HFF-Myc (cell line): ENCODE results near the gene PALLD.

Source experiments
- DNase-seq: peaks from one replicate; pipeline ENCODE4 v3.0.0-alpha.2; 2011; ENCODE audit warnings: low read depth; ENCODE audit errors: extremely low read depth
- H3K4me3 ChIP-seq: replicated peaks from 2 replicates; pipeline ENCODE4 v1.5.1; 2011; ENCODE audit warnings: low read depth, mild to moderate bottlenecking, control low read depth, low read length
- TF ChIP-seq, protein P1 (sequence below): IDR thresholded peaks from 2 replicates; pipeline ENCODE4 v1.5.1; 2012; ENCODE audit warnings: mild to moderate bottlenecking, low read depth, low read length, control low read depth; ENCODE audit errors: missing control alignments

Gene PALLD

DNA sequence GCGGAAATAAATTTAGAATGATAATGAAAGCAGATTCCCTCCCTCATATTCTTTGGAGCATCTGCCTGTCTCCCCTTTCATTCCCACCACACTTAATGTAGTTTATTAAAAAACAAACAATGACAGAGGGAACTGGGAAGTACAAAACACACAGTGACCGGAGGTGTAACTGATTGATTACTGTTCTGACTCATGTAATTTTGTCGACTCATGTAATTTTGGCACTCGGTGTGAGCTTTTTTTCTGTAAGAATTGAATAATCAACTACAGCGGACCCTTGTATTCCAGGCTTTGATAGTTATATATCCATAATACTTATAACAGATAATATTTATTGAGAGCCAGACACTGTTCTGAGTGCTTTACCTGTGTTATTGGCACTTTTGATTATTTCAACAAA lies 110.4 kb downstream of the PALLD start:
- no peak overlapping the region for H3K4me3 ChIP-seq
- DNase-seq = no peak
- TF ChIP-seq, protein P1, sequence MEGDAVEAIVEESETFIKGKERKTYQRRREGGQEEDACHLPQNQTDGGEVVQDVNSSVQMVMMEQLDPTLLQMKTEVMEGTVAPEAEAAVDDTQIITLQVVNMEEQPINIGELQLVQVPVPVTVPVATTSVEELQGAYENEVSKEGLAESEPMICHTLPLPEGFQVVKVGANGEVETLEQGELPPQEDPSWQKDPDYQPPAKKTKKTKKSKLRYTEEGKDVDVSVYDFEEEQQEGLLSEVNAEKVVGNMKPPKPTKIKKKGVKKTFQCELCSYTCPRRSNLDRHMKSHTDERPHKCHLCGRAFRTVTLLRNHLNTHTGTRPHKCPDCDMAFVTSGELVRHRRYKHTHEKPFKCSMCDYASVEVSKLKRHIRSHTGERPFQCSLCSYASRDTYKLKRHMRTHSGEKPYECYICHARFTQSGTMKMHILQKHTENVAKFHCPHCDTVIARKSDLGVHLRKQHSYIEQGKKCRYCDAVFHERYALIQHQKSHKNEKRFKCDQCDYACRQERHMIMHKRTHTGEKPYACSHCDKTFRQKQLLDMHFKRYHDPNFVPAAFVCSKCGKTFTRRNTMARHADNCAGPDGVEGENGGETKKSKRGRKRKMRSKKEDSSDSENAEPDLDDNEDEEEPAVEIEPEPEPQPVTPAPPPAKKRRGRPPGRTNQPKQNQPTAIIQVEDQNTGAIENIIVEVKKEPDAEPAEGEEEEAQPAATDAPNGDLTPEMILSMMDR = no peak

DNA sequence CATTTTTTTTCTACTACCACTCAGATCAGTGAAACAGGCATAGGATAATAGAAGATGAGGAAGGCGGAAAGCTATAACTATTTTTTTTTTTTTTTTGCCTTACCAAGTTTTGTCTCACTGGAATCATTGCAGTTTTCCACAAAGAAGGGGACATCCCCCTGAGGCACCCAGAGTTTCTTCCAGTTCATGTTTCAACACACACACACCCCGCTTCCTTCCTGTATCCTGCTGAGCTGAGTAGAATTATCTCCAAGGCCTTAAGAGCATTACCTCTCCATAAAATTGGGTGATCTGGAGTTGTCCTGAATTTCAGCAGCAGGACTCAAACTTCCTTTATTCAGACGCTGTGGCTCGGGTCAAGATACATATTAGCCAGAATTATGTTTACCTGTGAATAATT lies 111.9 kb downstream of the PALLD start:
- TF ChIP-seq, protein P1 = no peak
- DNase-seq = no peak
- no peak overlapping the region for H3K4me3 ChIP-seq

DNA sequence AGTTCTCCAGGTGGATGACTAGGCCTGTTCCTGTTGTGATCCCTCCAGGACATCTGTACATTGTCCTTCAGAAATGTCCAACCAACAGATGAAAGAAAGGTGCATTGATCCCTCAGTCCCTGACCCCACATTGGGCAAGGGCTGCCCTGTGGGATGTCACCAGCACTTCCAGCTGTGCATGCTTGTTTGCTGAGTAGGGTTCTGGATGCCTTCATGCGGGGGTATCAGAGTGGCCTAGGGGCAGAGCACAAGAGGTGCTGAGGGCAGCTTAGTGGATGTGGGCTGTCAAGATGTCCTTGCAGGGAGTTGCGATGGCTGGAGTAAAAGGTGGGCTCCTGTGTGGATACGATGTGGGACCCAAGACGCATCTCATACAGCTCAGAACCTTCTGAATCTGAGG lies 112.5 kb downstream of the PALLD start:
- TF ChIP-seq, protein P1 = no peak
- no peak for DNase-seq
- no peak overlapping the region for H3K4me3 ChIP-seq

DNA sequence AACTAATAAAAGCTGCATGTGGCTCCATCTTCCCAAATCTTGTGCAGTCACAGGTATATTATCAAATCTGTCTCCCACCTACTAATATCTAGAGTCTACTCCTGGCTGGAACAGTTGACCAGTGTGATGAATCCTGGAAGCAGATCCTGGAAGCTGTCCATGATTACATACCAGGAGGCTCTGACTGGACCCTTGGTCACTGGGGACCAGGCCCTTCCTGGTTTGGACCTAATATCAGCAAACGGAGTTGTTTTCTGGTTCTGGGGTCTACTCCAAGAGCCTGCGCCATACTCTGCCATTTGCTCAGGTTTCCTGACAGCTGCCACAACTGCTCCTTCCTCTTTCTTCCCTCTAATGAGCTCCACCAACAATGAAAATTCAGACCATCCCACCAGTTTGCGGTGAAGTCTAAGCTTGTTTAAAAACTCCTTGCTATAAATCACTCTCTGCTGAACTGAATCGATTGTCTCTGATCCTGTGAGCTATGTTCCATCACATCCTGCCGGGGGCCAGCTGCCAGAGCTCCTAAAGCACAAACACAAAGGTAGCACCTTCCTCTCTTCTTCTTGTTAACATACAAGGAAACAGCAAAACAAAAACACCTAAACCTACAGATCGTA lies 114.2 kb downstream of the PALLD start:
- DNase-seq = no peak
- TF ChIP-seq, protein P1 = no peak
- H3K4me3 ChIP-seq = no peak overlapping the region

DNA sequence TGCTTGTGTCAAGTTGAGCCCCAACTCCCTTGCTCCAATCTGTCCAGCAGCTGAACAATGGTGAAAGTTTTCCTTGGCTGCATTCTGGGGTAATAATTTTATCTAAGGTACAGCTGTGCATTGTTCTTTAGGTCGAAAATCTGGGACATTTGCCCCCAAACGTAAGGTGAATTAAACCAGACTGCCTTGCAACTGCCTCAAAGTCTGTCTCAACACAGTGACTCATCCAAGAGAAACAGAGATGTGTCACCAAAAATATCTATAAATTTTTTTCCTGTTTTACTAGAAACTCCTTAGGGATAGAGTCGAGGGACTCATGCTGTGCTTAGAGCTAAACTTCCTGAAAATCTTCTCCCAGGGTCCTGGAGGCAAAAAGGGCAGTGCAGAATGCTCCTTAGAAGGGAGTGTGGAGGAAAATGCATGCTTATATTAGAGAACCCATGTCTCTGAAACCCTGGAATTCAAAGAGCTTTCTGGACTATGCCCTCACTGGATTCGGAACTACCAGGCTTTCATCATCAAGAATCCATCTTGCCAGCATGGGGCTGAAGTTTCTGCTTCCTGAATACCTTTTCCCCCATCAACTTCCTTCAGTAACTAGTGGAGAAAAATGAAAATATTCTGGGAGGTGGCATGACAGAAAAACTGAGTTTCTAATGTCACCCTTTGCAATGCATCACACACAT lies 115.7 kb downstream of the PALLD start:
- H3K4me3 ChIP-seq = no peak overlapping the region
- TF ChIP-seq, protein P1 = no peak
- DNase-seq = no peak

DNA sequence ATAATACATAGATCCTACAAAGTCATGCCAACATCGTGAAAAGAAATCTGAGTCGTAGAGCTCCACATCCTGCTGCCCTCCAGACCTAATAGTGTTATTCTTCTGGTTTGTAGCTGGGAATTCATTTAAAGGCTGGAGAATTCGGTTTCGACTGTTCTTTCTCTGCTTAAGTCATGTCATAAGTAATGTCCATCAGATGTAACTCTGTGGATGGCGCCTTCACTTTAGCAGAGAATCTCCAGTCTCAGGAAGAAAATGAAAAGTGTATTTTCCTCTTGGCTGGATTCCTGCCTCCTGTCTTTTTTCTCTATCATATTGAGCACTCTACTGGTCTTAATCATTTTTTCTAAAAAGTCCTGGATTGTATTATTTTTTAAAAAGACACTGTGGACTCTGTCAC lies 117.0 kb downstream of the PALLD start:
- DNase-seq = no peak
- no peak overlapping the region for H3K4me3 ChIP-seq
- TF ChIP-seq, protein P1 = no peak
